Dedifferentiated amniotic fluid mesenchymal stem cell (primary cell): ENCODE measurements around the gene ZDHHC18.

Source experiments
- DNase-seq: peaks from one replicate; pipeline ENCODE4 v3.0.0-alpha.2; 2016; ENCODE audit errors: extremely low spot score

The ZDHHC18 gene

DNA sequence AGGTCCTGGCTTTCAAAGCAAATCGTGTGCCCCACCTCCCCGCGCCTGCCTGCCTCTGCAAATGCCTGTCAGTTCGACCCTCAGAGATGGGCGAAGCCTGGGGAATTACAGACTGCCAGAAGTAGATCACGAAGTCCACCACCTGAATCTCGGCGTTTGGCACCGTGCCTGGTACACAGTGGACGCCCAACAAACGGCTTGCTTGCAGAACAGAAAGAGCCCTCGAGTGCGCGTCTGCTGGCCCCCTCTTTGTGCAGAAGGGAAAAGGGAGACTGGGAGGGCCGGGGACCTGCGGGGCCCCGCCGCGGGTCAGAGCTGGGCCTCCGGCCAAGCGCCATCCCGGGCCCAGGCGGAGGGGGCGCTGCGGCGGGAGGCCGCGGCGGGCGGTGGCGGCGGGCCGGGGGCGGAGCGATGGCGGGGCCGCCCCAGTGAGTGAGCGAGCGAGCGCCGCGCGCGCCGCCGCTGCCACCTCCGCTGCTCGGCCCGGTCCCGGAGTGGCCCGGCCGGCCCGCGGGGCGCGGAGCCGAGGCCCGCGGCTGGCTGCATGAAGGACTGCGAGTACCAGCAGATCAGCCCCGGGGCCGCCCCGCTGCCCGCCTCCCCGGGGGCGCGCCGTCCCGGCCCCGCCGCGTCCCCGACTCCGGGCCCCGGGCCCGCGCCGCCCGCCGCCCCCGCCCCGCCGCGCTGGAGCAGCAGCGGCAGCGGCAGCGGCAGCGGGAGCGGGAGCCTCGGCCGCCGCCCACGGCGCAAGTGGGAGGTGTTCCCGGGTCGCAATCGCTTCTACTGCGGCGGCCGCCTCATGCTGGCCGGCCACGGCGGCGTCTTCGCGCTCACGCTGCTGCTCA is at the start of gene ZDHHC18:
Gene ZDHHC18 (plus strand): TSS at position 428 of the 845 bp plus-strand sequence. CDS start 117 bp downstream, at position 545.
- DNase-seq: peak; percentile 46

DNA sequence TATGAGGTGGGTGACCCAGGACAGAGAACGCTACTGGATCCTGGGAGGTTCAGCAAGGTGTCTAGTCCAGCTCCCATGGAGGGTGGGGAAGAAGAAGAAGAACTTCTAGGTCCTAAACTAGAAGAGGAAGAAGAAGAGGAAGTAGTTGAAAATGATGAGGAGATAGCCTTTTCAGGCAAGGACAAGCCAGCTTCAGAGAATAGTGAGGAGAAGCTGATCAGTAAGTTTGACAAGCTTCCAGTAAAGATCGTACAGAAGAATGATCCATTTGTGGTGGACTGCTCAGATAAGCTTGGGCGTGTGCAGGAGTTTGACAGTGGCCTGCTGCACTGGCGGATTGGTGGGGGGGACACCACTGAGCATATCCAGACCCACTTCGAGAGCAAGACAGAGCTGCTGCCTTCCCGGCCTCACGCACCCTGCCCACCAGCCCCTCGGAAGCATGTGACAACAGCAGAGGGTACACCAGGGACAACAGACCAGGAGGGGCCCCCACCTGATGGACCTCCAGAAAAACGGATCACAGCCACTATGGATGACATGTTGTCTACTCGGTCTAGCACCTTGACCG is 47.3 kb upstream of the ZDHHC18 start:
- no peak for DNase-seq

GRCh38 chr1:26780344-26780957 is 46.0 kb upstream of the ZDHHC18 start:
- DNase-seq: no peak

DNA sequence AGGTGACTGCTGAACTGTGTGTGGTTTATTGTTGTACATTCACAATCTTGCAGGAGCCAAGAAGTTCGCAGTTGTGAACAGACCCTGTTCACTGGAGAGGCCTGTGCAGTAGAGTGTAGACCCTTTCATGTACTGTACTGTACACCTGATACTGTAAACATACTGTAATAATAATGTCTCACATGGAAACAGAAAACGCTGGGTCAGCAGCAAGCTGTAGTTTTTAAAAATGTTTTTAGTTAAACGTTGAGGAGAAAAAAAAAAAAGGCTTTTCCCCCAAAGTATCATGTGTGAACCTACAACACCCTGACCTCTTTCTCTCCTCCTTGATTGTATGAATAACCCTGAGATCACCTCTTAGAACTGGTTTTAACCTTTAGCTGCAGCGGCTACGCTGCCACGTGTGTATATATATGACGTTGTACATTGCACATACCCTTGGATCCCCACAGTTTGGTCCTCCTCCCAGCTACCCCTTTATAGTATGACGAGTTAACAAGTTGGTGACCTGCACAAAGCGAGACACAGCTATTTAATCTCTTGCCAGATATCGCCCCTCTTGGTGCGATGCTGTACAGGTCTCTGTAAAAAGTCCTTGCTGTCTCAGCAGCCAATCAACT is 45.2 kb upstream of the ZDHHC18 start:
- no peak for DNase-seq

DNA sequence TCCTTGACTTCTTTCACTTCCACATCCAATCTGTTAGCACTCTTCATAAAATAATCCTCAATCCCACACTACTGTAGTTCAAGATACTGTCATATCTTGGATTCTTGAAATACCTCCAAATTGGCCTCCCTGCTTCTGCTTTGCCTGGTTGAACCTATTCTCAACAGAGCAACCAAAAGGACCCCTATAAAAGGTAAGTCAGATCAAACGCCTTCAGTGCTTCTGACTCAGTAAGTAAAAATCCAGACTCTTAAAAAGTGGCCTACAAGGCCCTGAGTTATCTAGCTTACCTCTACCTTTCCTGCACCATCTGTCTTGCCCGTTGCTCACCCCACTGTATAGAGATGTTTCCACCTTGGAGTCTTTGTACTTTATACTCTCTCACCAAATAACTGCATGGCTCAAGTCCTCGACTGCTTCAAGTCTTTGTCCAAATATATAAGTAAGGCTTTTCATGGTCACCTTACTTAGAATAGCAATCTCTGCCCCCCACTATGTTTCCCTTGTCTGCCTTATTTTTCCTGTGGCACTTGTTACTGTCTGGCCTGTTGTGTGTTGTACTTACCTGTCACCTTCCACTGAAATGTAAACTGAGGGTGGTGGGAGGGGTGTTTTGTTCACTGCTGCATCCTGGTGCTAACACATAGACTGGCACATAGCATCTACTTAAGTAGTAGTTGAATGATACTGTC is 43.8 kb upstream of the ZDHHC18 start:
- no peak for DNase-seq

- DNase-seq: no peak
These were observed 42.9 kb upstream of the ZDHHC18 start for GRCh38 chr1:26783646-26784022.

GRCh38 chr1:26784023-26784871 is 42.2 kb upstream of the ZDHHC18 start:
- DNase-seq: no peak

- no peak for DNase-seq
These were observed 41.6 kb upstream of the ZDHHC18 start for GRCh38 chr1:26784886-26785285.

DNA sequence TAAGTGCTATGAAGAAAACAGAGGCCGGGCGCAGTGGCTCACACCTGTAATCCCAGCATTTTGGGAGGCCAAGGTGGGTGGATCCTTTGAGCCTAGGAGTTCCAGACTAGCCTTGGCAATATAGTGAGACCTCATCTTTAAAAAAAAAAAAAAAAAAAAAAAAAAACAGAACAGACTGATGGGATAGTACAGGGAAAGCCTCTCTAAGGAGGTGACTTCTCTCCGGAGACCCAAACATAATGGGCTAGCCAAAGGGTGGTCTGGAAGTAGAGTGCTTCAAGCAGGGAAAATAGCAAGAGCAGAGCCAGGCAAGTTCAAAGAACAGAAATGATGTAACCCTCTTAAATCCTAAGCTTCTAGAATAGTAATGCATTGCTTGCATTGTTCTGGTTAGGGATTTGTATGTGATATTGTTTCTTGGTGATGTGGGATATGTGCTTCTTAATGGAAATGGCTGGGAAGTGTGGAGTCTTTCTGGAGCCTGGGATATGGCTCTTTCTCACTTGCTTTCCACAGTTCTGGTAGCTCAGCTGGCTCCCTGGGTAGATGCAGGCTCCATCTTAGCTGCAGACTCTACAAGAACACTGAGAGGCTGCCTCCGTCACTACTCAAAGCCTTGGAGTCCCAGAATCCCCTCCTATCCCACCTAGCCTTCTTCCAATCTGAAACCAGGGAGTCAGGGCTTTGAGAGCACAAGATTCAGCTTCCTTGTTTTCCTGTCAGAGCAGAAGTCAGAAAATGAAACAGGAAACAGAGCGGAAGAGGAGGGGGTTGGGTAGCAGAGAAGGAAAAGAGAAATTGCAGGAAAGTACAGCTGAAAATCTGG is 40.7 kb upstream of the ZDHHC18 start:
- peak; percentile 62 for DNase-seq

DNA sequence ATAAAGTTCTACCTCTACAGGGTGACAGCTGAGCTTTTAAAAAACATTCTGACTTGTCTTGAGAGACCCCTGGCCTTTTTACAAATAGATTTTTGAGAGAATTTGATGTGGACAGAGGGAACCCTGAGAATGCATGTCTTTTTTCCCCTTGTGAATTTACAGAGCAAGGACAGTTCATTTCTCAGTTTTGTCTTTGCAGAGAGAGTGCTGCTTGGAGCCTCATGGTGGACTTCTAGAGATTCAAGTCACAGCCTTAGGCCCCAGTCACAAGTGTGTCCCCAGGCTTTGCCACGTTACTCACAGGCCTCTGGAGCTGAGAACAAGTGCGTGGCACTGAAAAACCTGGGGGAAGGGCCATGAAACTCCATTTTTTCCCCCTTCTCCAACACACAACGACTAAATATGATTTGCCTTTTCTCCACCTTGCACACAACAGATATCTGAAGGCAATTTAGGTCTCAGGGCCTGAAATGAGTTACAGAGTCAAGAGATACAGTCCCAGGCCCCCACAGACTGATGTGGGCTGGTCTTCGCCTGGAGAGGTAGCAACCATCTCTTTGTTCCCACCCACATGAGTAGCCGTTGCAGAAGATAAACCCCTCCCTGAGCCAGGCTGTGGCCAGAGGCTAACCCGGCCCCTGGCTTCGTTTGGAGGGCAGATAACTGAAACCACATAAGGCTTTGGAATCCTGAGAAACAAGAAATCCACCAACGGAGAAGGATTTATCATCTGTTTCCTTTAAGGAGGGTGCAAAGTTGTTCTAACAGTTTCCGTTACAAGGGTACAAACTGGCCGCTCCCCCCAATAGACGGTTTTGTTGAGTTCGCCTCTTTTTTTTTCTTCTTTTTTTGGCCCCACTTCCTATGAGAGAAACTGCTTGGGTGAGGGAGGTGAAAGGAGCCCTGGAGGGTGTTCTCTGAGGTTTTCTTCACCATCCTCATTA is 39.8 kb upstream of the ZDHHC18 start:
- DNase-seq: peak; percentile 43

DNA sequence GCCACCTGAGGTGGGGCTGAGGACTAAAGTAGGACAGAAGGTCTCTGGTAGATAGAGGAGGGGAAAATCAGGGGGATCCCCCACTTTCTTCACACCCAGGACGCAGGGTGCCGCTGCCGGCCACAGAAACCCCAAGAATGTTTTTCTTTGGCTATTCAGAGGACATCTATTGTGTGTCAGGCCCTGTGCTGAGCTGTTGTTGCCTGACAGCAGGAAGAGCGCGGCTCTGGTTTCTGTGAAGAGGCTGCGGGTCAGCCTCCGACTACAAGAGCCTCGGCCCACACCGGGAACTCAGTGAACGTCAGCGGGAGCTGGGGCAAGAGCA is 39.1 kb upstream of the ZDHHC18 start:
- DNase-seq: no peak

DNA sequence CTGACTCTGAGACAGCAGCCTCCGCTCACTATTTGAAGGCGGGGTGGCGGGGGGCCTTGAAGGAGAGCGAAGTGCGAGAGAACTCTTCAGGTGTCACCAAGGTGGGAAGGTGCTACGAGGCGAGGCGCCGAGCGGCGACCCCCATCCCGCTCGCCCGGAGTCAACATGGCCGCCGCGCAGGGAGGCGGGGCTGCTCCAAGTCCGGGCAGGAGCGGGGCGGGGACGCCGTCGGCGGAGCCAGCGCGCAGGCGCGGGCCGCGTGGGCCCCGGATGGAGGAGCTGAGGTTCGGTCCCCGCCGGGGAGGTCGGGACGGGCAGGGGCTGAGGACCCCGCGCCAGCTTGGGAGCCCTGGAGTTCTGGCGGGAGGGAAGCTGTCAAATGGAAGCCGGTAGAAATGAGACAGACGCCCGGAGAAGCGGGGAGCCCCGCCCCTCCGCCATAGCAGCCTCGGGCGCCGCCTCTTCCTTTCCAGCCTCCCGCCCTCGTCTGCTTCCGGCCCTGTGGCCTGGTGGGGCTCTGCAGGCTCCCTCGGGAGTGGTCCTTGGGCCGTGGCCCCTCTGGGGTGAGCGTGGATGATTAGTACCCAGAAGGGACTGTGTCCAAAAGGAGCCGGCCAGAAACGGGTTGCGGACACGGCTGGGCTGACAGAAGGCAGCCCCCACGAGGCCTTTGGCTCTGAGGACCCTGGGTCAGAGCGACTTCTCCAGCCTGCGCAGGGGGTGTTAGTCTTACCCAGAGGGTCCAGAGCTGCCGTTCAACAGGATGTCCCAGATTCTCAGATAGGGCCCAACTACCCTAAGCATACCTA is 38.6 kb upstream of the ZDHHC18 start, which contains the start of gene PIGV:
Gene PIGV (plus strand): TSS at position 245 of the 809 bp plus-strand sequence. CDS start 2,866 bp downstream, outside the sequence.
- peak; percentile 62 for DNase-seq

- no peak for DNase-seq
These were observed 38.0 kb upstream of the ZDHHC18 start for GRCh38 chr1:26788515-26788785.

DNA sequence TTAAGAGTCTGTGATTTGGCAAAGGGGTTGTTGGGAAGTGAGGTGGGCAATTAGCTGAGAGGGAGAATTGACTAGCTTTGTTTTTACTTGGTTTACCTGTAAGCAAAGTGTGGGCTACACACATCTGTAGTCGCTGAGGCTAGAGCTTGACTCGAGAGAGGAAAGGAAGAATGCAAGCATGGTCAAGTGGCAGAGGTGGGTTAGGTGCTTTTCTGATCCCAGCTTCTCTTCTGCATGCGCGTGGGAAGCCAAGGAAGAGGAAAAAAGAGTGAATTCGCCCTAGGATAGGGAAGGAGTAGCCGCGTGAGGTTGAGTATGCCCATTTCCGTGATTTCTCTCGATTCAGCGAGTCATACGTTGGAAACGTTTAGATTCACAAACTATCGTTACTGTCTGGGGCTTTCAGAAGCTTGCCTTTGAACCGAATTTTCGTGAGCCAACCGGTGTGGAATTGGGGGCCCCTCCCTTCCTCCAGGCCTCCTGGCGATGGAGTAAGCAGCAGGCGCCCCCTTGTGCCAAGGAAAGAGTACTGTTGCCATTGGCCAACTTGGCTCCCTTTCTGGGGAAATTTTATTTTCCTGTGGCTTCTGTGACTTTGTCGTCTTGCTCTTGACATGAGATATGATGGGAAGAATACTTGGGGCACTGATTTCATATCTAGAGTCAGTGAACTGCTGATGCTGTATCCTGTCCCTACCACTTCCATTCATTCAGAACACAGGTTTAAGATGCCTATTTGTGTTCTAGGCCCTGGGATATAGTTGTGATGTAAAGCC is 37.5 kb upstream of the ZDHHC18 start:
- DNase-seq: peak; percentile 89

DNA sequence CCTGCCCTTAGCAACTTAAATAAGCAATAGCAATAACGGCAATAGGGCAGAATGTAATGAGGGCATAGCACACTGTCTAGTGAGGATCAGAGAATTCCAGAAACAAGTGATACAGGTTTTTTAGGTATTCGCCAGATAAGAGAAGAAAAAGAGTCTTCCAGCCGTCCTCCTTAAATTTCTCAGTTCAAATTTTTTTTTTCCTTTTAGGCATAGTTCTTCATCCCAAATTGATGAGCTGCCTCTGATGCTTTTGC is 36.9 kb upstream of the ZDHHC18 start:
- DNase-seq: no peak

GRCh38 chr1:26789931-26790330 is 36.6 kb upstream of the ZDHHC18 start:
- DNase-seq: no peak

DNA sequence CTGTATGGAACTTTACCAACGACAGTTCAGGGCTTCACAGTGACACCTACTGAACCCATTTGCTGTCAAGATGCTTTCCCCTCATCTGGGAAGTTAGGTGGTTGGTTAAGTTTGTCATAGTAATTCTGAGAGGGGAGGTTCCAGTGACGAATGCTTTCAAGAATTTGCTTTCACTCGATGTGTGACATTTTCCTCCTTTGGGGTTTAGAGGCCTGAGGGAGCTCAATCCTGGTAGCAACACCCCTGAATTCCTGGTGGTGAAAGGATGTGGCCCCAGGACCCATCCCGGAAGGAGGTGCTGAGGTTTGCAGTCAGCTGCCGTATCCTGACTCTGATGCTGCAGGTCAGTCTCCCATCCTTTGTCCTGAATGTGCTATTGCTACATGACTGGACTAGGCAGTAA is 35.9 kb upstream of the ZDHHC18 start:
- no peak for DNase-seq

DNA sequence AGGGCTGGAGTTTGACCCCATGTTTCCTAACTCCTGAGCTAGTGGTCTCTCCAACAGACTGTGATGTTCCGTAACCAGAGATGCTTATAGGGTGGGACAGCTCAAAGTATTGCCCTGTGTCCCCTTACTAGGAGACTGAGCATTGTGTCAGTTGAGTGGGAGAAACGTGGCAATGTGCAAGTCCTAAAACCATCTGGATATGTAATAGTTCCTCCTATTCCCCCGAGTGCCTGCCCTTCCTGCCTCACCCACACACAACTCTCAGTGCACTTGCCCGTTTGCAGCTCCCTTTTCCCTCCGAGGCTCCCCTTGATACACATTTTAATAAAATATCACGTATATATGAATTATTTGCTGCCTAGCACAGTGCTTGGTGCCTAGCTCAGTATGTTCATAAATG is 35.3 kb upstream of the ZDHHC18 start:
- DNase-seq: no peak
